AG09319 (cell line): ENCODE data around the gene AIFM3.

Experiments
- DNase-seq: peaks from one replicate; pipeline ENCODE4 v3.0.0-alpha.2; 2010; ENCODE audit warnings: low read depth; ENCODE audit errors: extremely low read depth
- CTCF ChIP-seq: IDR thresholded peaks from 2 replicates; pipeline ENCODE4 v1.5.1; 2011; ENCODE audit warnings: low read depth, mild to moderate bottlenecking, inconsistent platforms, low read length, moderate library complexity

AIFM3 gene

GRCh38 chr22:21018314-21018713 is 51.3 kb downstream of the AIFM3 start:
- TF ChIP-seq CTCF = no peak

GRCh38 chr22:21020802-21021429 is 53.9 kb downstream of the AIFM3 start:
- no peak for DNase-seq
- TF ChIP-seq CTCF = peak; percentile 41

More at GRCh38 chr22:21018314-21018713, 51.3 kb downstream of the AIFM3 start:
- no peak for DNase-seq

GRCh38 chr22:21022507-21022906 is 55.5 kb downstream of the AIFM3 start:
- TF ChIP-seq CTCF = no peak
- no peak for DNase-seq

GRCh38 chr22:21022955-21023614 is 56.0 kb downstream of the AIFM3 start:
- TF ChIP-seq CTCF = no peak

GRCh38 chr22:21025266-21025665 is 58.2 kb downstream of the AIFM3 start:
- no peak for TF ChIP-seq CTCF
- no peak for DNase-seq

More at GRCh38 chr22:21022955-21023614, 56.0 kb downstream of the AIFM3 start:
- DNase-seq = no peak

- no peak for DNase-seq
- no peak for TF ChIP-seq CTCF
These were observed 59.0 kb downstream of the AIFM3 start for GRCh38 chr22:21025763-21026755.
